T-helper 2 cell (primary cell): ENCODE results near the gene BRD3.

Experiments
- DNase-seq, 5 experiments: peaks; one replicate each; pipeline versions ENCODE4 v3.0.0 to v3.0.0-alpha.2; 2012 to 2022

Gene BRD3

GRCh38 chr9:134010310-134011173, 57.3 kb downstream of the BRD3 start:
- no peak for DNase-seq

DNA sequence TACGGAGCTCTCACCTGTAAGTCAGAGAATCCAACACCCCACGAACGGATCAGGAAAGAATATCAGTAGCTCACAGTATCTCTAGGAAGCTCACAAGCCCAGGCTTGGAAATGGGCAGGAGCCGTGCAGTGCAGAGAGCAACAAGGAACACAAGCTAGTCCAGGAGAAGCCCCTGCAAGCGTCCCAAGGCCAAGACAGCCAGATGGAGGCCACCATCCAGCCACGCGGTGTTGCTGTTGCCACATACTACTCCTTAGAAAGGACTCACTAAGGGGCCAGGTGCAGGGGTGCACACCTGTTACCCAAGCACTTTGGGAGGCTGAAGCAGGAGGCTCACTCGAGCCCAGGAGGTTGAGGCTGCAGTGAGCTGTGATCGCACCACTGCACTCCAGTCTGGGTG, 60.3 kb downstream of the BRD3 start:
- no peak for DNase-seq

- no peak for DNase-seq
Observed at GRCh38 chr9:134007150-134007549, 60.7 kb downstream of the BRD3 start.

- DNase-seq: no peak
Observed at GRCh38 chr9:134005381-134005780, 62.4 kb downstream of the BRD3 start.

GRCh38 chr9:134004881-134005280, 62.9 kb downstream of the BRD3 start:
- no peak for DNase-seq

DNA sequence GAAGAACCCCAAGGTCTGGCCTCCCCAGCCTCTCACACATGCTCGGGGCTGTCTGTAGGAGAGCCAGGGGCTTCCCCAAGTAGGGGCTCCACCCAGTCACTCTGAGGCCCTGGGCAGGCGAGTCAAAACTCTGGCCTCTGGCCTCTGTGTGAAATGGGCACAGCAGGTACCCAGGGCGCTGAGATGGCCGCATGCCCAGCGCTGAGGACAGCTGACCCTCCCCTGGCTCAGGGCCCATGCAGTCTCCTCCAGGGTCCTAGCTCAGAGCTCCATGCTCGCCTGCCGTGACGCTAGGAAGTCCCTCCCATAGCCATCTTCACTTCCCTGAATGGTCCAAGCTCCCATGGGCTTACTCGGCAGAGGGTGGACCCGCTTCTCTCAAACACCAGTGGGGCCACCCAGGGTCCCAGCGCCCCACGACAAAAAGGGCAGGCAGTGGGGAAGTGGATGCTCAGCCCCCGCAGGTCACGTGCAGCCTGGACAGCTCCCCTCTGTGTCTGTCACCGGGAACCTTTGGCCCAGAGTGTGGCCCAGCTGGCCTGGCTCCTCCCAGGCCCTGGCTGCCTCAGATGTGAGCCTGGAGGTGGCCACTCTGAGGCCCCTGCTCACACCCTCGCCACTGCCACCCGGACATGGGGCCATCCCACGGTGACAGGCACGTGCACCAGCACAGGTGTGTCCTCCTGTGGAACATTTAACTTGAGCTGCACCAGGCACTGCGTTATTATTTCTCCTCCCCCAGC, 63.5 kb downstream of the BRD3 start:
- DNase-seq: no peak

DNA sequence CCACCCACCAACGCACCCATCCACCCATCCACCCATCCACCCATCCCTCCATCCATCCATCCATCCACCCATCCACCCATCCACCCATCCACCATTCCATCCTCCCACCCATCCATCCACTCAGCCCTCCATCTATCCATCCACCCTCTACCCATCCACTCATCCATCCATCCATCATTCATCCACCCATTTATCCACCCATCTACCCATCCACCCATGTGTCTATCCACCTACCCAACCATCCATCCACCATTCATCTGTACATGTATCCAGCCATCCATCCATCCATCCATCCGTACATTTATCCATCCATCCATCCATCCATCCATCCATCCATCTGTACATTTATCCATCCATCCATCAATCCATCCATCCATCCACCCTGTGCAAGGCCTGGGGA, 64.6 kb downstream of the BRD3 start:
- DNase-seq: no peak

DNA sequence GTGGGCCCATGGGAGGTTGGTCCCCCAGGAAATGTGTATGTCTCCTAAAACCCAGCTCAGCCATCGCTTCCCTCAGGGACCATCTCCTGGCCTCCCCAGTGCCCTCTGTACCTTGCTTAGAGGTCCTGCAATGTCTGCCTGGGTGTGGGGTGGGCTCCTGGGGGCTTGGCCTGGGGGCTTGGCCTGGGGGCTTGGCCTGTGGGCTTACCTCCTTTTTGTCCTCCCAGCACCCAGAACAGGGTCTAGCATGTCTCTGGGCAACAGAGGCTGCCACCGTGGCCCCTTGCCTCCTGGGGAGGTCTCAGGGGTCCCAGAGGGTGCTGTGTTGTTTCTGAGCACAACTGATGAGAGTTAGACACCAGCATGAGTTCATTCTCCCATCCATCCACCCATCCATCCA, 65.0 kb downstream of the BRD3 start:
- DNase-seq: no peak

DNA sequence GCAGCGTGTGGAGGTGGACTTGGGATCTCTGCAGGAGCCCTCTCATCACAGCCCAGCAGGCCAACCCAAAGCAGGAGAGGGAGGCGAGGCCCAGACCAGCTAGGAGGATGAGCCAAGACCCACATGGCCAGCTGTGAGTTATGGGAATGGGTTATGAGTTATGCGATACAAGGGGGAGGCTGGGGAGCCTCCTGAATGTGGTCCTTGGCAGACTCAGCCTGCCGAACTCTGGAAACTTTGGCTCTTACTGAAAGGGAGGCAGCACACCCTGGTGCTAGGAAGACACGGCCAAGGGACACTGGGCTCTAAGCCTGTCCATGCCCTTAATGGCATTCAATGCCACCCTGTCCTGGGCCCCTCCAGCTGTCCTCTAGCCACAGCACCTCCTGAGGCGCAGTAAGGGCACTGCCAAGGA, 68.0 kb downstream of the BRD3 start:
- no peak for DNase-seq

- DNase-seq: no peak
Observed at GRCh38 chr9:133998915-133999595, 68.8 kb downstream of the BRD3 start.

- DNase-seq: no peak
Observed at GRCh38 chr9:133997584-133997983, 70.2 kb downstream of the BRD3 start.

DNA sequence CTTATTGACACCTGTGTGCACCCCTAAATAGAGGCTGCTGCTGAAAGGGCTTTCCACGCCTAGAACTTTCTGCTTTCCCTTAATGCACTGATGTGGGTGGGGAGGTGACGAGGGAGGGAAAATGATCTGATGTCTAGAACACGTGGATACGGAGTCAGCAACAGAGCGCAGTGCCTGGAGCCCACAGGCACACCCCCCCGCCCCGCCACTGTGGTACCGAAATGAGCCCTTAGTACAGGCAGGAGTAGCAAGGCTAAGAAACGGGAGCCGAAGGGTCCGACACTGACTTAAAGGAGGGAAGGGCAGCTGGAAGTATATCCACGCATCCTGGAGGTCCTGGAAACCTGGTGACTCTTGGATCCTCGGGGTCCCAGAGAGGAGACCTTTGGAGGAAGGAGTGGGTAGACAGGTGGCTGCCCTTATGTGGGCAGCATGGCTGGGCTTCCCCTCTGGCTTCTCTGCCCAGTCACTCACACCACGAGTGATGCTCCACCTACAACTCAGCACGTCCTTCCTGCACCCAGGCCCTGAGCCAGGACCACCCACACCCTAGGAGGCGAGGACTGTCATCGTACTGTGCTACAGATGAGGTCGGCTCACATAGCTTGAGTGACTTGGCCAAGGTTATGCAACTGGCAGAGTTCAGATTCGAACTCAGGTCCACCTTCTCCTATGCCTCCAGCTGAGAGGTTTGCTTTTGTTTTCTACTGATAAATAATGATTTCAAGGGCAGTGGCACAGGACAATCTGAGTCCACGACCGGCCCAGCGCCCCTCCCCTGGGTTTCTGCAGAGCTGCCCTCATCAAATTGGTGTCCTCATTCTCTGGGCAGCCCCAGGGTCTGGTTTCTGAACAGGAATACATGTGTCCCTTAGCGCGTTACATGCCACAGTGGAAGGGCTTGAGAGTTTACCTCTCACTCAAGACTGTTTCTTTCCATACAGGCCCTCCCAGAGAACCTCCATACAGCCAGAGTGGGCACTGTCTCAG, 71.0 kb downstream of the BRD3 start:
- no peak for DNase-seq

DNA sequence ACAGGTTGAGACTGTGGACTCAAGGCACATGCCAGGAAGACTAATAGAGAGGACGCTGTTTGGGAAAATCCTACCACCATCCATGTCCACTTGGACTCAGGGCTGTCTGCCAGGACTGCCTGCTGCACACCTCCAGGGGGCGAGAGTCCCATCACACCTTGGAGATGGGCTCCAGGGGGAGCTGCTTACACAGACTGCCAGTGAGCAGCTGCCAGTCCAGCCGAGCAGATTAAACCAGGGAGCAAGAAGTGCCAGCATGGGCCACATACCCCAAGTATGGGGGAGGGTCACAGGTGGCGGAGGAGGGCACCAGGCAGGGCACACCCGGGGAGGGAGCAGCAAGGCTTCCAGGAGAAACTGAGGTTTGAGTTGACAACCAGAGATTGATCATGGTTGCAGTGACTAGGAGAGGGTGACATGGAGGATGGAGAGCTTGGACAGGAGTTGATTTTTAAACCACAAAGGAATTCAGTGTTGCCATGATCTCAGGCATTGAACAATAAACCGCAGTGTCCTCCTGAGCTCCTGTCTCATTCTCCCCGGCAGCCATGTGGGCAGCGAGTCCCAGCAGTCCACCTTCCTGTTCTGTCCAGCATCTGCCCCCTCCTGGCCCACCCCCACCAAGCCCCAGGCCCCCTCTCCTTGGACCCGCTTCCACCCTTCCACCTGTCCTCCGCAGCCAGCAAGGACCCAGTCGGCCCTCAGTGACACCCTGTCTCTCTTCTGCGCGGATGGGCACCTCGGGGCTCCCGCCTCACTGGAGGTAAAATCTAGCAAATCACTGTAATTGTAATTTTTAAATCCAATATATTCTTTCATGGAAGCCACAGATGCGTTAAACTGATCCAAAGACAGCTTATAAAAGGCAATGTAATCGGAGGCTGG, 72.6 kb downstream of the BRD3 start:
- no peak for DNase-seq

DNA sequence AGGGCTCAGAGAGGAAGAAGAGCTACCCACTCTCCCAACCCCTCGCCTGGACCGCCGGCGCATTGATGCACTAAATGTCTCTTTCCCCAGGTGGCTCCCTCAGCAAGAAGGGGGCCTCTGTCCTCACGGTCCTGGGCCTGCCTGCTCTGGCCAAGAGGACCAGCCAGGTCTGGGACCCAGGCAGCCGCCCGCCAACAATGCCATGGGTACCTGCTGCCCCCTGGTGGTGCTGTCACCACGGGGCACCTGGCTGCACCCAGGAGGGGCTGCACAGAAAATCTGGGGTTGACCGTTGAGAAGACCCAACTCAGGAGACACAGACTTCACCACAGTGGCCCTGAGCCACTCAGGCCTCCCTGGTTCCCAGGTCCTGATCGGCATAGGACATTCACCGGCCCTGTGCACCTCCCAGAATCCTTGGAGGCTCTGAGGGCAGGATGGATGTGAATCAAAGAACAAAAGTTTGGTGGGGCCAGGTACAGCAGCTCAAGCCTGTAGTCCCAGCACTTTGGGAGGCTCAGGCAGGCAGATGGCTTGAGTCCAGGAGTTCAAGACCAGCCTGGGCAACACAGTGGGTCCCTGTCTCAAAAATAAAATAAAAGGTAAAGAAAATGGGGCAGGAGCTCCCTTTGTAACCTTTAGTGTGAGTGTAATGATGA, 73.3 kb downstream of the BRD3 start:
- peak; percentile 47 to 66 (median 61) for DNase-seq

GRCh38 chr9:133993635-133994253, 74.1 kb downstream of the BRD3 start:
- no peak for DNase-seq

- peak; percentile 54 to 71 (median 58) for DNase-seq
Observed at GRCh38 chr9:133992780-133993634, 74.8 kb downstream of the BRD3 start.

GRCh38 chr9:133991964-133992779, 75.7 kb downstream of the BRD3 start, which contains the start of gene VAV2:
Gene VAV2, minus strand, starts transcription at chr9:133992324. Its CDS starts 46 bp downstream, at chr9:133992278.
- peak in 3 of 5 experiments; percentile 17 to 35 (median 20) for DNase-seq
